DMS 273 (cell line): ENCODE results near the gene PI4KA.
"Not testable (repeated sequence)": the region's sequence is repeated elsewhere in the genome, so short reads cannot be mapped to it uniquely, and the experiment has no call there.

Experiments
- DNase-seq: peaks from one replicate; lab custom pipeline; 2025; ENCODE audit not compliant: unreplicated experiment; lab: John Stamatoyannopoulos, UW

The PI4KA gene

DNA sequence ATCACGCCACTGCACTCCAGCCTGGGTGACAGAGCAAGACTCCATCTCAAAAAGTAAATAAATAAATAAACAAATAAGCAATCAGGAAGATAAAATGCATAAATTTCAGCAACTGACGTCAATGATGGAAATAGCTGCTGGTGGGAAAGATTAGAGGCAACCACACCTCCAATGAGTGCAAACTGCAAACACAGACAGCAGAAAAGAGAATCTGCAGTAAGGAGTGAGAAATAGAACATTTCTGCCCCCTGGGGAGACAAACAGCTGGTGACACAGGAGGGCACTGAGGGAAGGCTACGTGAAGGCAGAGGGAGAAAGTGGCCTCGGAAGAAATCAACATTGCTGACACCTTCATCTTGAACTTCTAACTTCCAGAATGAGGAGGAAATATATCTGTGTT is 6.5 kb downstream of the PI4KA start:
- peak; percentile 38 for DNase-seq

DNA sequence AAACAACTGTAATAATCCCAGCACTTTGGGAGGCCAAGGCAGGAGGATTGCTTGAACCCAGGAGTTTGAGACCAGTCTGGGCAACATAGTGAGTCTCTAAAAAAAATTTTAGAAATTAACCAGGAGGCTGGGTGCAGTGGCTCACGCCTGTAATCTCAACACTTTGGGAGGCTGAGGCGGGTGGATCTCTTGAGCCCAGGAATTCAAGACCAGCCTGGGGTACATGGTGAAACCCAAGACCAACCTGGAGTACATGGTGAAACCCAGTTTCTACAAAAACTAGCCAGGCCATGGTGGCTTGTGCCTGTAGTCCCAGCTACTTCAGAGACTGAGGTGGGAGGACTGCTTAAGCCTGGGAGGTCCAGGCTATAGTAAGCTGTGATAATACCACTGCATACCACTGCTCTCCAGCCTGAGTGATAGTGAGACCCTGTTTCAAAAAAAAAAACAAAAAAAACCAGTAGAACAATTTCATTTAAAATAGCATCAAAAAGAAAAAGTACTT is 11.2 kb downstream of the PI4KA start:
- no peak for DNase-seq

DNA sequence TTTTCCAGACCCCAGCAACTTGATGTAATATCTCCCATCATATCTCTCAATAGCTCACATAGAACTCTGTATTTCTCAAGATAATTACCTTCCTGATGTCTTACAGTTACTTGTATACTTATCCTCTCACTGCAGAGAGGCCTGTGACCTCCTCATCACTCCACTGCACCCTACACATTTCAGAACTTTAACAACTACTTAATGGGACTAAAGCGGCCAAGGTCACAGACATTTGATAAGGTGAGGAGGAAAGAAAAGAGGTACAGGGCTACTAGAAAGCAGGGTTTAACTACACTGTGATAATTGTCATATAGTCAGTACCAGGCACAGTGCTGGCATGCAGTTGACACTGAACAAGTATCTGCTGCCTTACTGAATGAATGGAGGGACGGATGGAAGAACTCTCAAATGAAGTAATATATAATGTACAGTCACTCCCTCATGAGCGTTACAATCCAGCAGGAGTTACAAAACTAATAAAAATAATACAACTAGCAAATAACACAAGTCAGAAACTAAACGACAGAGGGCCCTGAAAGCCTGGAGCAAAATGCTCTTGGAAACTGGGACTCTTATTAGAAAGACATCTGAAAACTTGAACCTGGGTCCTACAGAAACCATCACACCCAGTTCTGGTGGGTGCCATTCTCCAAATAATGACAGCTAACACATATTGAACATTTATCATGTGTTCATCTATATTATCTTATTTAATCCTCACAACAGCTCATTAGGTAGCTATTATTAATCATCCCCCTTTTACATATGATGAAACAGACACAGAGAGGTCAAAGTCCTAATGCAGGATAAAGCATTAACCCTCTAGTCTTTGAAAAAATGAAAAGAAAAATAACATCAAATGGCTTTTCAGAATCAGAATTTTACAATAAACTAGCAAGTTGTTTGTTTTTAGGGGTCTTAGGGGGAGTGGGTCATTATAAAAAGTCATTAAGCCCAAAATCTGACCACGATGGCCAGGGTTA is 14.3 kb downstream of the PI4KA start:
- no peak for DNase-seq

DNA sequence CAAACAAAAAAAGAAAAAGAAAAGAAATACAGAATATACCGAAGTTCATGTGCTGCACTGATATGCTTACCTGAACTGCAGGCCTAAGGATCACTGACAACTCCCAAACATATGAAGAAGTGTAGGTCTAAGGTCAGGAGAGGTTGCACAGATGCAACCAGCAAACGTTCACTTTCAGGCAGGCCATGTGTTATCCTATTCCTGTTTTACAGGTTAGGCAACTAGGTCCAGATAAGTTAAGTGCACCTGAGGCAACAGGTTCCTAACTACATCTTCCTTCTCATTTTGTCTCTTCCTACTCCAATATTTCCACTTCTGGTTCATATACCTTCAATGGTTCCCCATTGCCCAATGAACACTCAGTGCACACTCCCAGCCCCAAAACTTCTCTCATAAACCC is 15.1 kb downstream of the PI4KA start:
- DNase-seq, result no peak

DNA sequence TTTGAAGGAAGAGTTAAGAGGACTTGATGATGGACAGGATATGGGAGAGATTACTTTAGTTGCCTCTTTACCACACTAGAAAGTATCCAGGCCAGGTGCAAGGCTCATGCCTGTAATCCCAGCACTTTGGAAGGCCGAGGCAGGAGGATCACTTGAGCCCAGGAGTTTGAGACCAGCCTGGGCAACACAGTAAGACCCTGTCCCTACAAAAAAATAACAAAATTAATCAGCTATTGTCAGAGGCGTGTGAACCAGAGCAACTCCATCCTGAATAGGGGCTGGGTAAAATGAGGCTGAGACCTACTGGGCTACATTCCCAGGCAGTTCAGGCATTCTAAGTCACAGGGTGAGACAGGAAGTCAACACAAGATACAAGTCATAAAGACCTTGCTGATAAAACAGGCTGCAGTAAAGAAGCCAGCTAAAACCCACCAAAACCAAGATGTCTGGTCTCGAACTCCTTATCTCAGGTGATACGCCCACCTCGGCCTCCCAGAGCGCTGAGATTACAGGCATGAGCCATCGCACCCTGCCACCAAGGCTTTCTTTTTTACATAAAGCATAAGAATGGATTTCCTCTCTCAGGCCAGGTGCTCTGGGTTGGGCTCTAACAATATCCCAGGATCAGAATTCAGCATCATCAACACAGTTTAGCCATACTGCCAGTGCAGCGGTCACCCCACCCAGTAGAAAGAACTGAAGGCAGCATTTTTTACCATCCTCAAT is 17.8 kb downstream of the PI4KA start:
- no peak for DNase-seq

DNA sequence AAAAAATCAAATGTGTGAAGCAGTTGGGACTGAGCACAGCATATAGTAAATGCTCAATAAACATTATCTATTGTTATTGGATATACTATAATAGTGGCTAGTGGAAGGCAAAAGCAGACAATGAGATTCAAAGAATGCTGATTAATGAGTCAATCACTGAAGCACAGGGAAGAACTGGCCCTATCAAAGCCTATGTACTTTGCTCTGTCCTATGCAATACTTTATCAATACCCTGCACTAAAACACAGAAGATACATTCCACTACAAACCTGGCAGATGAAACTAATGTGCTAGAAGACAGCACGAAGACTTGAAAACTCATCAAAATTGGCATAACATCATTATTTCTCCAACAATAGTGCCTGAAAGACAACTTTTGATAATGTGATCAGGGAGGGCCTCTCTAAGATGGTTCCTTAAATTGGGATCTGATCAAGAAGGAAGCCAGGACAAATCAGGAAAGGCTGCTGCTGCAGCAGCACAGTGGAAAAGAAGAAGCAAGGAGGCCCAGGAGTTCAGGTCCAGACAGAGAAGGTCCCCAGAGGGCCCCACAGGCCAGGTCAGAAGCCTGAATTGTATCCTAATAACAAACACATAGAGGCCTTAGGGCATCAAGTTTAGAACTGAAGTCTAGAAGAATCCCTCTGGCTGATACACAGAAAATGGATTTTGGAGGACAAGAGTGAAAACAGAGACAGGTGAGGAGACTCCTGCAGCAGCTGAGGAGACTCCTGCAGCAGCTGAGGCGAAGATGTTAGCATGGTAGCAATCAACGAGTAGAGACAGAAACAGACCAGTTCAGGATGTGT is 18.6 kb downstream of the PI4KA start:
- no peak for DNase-seq

DNA sequence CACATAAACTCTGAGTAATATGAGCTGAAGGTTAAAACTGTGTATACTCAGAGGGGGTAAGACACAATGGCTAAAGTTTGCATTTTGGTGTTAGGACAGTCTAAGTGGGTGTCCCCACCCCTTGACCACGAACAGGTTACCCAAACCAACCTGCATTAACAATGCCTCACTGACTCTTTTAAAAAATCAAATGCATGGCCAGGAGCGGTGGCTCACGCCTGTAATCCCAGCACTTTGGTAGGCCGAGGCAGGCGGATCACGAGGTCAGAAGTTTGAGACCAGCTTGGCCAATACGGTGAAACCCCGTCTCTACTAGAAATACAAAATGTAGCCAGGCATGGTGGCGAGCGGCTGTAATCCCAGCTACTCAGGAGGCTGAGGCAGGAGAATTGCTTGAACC is 19.3 kb downstream of the PI4KA start:
- DNase-seq, result not testable (repeated sequence)

DNA sequence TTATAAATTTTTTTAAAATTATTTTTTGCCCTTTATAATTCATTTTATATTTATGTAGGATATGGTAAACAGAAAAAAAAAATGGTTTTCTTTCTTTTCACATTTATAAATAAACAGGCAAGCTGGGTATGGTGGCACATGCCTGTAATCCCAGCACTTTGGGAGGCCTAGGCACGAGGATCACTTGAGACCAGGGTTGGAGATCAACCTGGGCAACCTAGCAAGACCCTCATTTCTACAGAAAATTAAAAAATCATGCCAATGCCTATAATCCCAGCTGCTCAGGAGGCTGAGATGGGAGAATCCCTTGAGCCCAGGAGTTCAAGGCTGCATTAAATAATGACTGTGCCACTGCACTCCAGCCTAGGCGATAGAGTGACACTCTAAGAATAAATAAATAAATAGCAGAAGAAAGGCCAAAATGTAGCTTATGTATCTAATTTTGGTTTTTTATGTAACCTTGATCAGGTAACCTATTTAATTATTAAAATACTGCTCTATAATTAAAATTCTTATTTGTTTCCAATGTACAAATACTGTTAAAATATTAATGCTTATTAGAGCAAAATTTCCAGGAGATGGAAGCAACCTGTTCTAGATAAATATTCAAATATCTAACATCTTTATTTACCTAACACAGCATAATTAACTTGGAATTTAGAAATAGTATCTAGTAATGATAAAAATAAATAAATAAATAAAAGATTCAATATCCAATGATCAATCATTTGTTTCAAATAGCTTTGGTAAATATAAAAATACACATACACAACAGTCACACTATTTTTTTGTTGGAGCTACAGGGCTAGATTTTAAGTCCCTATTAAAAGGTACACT is 21.4 kb downstream of the PI4KA start:
- no peak for DNase-seq

DNA sequence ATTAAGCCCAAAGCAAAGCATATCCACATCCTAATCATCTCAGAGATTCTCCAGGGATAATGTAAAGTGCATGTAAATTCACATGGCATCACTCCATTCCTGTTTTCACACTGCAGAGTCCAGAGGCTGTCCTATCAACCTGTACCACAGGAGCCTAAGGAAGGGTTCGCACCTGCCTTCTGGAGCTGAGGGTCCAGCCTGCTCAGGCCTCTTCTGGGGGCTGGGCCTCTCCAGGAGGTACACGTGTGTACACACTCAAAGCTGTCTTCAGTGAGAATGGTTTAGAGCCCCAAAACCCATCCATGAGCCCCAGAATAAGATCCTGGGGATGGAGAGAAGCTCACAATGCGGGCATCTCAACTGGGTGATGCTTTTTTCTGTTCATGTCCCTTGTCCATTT is 23.9 kb downstream of the PI4KA start:
- DNase-seq, result no peak

DNA sequence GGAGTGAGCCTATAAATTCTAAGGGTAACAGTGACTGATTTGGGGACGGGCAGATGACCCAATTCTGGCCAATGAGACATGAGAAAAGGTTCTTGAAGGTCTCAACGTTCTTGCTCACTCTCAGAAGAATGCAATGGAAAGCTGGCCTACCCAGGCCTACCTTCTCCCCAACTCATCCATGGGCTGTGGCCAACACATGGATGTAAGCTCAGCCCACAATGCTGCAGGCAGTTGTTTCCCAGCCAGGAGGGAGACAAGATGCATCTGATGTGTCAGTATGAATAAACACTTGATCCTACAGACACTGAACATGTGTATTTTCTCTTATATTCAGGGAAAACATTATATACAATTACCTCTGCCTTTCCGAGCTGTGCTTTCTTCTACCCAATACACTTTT is 24.4 kb downstream of the PI4KA start:
- no peak for DNase-seq

DNA sequence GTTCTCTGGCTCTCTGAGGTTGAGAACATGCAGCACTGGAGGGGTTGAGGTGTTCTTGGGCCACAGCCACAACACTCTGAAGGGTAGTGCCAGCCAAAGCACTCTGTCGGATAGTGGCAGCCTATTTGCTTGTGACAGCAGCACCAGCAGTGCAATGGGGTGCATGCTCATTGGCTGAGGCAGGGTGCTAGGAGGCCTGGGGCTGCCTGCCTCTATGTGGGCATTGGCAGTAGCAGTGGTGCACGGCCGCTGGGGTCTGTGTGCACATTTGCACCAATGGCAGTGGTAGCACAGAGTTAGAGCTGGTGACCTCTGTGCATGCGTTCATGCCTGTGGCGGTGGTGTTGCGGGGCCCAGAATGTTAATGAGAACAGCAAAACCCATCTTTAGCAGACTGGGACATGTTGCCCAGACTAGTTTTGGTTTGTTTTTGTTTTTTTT is 25.4 kb downstream of the PI4KA start:
- DNase-seq, result no peak

DNA sequence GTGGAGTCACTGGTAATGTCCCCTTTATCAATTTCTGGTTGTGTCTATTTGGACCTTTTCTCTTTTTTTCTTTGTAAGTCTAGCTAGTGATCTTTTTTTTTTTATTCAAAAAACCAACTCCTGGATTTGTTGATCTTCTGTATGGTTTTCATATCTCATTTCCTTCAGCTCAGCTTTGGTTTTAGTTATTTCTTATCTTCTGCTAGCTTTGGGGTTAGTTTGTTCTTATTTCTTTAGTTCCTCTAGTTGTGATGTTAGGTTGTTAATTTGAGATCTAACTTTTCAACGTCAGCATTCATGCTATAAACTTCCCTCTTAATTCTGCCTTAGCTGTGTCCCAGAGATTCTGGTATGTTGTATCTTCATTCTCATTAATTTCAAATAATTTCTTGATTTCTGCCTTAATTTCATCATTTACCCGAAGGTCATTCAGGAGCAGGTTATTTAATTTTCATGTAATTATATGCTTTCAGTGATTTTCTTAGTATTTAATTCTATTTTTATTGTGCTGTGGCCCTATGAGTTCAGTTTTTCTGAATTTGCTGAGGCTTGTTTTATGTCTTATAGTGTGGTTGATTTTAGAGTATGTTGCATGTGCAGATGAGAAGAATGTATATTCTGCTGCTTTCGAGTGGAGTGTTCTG is 29.0 kb downstream of the PI4KA start:
- no peak for DNase-seq

DNA sequence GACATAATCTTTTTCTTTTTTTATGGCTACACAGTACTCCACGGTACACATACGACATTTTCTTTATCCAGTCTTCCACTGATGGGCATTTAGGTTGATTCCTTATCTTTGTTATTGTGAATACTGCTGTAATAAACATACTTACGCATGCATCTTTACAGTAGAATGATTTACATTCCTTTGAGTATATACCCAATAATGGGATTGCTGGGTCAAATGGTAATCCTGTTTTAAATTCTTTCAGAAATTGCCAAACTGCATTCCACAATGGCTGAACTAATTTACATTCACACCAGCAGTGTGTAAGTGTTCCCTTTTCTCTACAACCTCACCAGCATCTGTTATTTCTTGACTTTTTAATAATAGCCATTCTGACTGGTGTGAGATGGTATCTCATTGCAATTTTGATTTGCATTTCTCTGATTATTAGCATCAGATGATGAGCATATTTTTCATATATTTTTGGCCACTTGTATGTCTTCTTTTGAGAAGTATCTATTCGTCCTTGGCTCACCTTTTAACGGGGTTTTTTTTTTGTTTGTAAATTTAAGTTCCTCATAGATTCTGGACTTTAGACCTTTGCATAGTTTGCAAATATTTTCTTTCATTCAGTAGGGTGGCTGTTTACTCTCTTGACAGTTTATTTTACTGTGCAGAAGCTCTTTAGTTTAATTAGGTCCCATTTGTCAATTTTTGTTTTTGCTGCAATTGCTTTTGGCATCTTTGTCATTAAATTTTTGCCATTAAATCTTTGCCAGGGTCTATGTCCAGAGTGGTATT is 32.0 kb downstream of the PI4KA start:
- not testable (repeated sequence) for DNase-seq

DNA sequence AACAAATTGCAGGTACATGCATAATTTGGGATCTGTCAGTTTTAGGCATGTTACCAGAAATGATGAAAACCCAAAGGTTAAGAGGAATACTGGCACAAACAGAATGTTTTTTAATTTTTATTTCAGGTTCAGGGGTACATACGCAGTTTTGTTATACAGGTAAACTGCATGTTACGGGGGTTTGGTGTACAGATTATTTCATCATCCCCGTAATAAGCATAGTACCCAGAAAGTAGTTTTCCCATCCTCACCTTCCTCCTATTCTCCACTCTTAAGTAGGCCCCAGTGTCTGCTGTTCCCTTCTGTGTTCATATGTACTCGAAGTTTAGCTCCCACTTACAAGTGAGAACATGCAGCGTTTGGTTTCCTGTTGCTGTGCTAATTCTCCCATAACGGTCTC is 33.0 kb downstream of the PI4KA start:
- DNase-seq, result no peak

DNA sequence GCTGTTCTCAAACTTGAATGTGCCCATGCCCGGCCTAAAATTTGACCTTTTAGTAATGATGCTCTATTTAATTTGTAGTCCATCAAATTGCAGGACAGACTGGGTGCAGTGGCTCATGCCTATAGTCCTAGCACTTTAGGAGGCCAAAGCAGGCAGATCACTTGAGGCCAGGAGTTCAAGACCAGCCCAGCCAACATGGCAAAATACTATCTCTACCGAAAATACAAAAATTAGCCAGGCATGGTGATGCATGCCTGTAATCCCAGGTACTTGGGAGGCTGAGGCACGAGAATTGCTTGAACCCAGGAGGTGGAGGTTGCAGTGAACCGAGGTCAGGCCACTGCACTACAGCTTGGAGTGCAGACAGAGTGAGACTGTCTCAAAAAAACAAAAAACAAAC is 33.4 kb downstream of the PI4KA start:
- DNase-seq, result not testable (repeated sequence)

DNA sequence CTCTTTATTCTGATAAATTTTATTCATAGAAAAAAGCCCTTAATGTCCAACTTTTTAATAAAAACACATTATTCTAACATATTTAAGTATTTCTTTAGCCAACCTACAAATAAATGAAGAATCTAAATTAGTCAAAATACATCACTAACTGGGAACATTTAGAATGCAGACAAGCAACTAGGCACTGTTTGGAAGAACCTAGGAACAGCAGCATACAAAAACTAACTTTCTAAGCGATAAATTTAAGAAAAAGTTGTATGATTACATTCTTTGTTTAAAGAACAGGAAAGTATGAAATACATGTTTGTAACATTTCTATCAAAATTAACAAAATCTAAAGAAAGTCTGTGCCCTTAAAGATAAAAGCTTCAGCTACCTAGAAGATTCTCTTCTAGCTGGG is 35.3 kb downstream of the PI4KA start:
- no peak for DNase-seq

DNA sequence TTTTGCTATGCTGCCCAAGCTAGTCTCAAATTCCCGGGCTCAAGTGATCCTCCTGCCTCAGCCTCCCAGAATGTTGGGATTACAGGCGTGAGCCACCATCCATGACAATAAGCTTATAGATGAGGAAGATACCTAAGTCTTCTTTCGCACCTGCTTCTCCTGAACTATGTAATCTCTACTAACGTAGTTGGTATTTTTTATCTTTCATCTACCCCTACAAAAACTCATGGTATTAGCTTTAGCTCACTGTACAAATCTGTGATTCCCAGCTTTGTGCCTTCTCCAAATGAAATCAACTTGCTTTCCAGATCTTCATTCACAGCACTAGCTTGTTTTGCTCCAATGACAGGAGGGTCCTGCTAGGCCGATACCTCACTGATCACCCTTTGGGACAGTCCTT is 36.4 kb downstream of the PI4KA start:
- no peak for DNase-seq

DNA sequence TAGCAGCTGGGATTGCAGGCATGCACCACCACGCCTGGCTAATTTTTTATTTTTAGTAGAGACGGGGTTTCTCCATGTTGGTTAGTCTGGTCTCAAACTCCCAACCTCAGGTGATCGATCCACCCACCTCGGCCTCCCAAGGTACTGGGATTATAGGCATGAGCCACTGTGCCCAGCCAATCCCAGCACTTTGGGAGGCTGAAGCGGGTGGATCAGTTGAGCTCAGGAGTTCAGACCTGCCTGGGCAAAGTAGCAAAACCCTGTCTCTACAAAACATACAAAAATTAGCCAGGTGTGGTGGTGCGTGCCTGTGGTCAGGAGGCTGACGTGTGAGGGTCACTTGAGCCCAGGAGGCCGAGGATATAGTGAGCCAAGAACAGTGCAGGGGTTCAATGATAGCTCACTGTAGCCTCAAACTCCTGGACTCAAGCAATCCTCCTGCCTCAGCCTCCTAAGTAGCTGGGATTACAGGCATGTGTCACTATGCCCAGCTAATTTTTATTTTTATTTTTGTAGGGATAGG is 36.8 kb downstream of the PI4KA start:
- not testable (repeated sequence) for DNase-seq

DNA sequence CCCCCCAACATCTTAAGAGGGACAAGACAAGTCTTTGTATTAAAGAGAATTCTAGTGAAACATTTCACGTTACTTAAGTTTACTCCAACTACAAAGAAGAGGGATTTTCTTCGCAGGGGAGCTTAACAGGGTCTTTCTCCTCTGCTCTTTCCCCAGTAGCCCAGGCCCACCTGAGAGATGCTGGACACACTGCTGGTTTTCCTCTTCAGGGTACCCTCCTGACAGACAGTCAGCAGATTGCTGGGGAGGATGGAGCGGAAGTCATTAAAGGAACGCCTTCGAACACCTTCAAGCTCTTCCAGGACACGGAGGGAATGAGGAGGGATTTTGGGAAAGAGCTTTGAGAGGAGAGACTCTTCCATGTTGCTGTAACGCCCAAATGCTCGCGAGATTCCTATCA is 39.1 kb downstream of the PI4KA start:
- DNase-seq, result no peak
